CMK (cell line): ENCODE results near the gene SFI1.
A peak's percentile ranks its signal among the peaks of the same experiment; 100 is the strongest.
"Not testable (repeated sequence)": the region's sequence is repeated elsewhere in the genome, so short reads cannot be mapped to it uniquely, and the experiment has no call there.

ENCODE experiments used
- DNase-seq: peaks from one replicate; pipeline ENCODE4 v3.0.0-alpha.2; 2010; ENCODE audit warnings: low read depth

SFI1 gene

DNA sequence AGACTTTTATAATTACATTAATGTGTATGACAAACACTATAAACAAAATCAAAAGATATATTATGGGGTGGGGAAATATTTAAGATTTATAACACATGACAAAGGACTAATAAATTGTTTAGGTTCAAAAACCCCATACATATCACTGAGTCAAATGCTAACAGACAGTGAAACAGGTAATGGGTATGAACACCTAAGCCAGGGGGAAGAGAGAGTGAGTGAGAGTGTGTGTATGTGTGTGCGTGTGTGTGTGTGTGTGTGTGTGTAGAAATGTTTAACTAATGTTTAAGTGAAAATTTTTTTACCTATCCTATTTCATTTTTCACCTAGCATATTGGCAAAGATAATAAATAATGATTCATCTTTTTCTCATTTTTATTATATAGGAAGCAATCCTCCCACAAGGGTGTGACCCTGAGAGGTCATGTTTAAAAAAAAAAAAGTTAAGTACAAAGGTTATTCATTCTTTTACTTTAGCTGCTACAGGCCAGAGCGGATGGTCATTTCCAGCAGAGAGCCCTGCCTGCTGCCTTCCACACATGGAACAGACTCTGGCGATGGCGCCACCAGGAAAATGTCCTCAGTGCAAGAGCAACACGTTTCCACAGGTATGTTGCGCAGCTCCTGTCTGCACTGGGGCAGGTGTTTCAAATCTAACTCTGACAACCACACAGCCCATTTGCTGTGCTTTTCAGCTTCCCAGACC lies 92.8 kb downstream of the SFI1 start:
- no peak for DNase-seq

DNA sequence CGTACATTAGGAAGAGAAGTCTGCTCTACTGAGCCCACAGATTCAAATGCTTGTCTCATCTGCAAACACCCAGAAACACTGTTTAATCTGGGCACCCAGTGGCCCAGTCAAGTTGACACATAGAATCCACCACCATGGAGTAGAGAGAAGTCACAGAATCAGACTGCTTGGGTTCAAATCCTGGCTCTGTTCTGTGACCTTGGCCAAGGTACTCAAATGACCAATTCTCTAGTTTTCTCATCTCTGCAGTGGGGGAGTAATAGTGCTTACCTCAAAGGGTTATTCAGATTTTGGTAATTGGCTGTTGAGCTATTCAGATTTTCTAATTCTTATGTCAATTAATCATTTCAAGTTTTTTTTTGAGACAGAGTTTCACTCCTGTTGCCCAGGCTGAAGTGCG lies 93.8 kb downstream of the SFI1 start:
- DNase-seq = not testable (repeated sequence)

DNA sequence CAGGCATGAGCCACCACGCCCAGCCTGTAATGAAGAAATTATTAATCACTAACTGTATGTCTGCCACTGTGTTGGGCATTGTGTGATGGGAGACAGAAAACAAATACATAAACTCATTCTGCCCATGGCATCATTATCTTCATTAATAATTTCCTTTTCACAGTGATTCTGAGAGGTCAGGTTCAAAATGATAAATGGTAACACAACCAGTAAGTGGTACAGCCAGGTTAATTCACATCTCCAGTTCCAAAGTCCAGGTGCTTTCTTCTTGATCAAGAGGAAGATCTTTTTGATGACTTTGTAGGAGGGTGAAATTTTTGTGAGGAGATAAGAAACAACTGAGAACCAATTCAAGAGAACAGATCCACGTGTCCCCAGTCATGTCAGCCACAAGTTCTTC lies 98.9 kb downstream of the SFI1 start:
- no peak for DNase-seq

DNA sequence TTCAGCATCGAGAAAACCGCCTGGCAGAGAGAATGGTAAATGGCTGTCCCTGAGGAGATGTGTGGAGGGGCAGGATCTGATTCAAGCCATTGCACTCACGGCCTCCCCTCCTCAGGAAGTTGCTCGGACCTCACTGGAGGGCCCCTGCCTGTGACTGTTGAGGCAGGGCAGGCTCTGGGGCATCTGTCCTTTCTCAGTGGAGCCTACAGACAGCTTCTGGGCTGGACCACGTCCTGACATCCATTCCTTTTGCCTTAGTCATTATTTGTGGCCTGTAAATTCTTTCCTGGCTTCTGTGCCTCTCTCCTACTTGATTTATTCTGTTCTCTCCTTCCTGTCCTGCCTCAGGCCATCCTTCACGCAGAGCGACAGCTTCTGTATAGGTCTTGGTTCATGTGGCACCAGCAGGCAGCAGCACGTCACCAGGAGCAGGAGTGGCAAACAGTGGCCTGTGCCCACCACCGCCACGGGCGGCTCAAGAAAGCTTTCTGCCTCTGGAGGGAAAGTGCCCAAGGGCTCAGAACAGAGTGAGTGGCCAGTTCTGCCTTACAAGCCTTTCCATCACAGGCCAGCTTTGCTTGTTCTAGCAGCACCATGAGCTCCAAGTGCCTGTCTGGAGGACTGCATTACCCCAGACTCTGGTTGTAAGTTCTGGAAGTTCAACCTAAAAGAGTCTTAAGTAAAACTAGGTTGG lies 106.1 kb downstream of the SFI1 start:
- DNase-seq = no peak

GRCh38 chr22:31603081-31603525 lies 106.8 kb downstream of the SFI1 start:
- peak; percentile 57 for DNase-seq

- DNase-seq = no peak
Measured at GRCh38 chr22:31603574-31603973, 107.2 kb downstream of the SFI1 start.

DNA sequence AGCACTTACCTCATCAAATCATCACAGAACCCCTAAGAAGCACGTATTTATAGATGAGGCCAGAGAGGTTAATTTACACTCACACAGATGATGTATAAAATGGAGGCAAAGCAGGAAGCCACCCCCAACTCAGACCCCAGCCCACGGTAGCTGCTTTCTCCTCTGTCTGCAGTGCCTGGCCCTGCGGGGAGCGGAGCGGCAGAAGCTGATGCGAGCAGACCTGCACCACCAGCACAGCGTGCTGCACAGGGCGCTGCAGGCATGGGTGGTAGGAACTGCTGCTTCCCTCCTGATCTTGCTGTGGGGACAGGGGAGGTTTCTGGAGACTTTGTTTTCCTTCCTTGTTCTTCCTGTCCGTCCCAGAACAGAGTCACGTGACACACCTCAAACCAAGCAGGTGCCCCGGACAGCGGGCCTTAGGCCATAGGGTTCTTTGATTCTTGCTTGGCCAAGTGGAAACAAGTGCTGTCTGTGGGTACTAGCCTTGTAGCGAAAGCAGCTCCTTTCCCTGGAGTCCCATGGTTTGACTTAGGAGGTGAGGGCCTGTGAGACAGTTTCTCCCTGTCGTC lies 107.9 kb downstream of the SFI1 start:
- no peak for DNase-seq

GRCh38 chr22:31604746-31605705 lies 108.7 kb downstream of the SFI1 start:
- no peak for DNase-seq

DNA sequence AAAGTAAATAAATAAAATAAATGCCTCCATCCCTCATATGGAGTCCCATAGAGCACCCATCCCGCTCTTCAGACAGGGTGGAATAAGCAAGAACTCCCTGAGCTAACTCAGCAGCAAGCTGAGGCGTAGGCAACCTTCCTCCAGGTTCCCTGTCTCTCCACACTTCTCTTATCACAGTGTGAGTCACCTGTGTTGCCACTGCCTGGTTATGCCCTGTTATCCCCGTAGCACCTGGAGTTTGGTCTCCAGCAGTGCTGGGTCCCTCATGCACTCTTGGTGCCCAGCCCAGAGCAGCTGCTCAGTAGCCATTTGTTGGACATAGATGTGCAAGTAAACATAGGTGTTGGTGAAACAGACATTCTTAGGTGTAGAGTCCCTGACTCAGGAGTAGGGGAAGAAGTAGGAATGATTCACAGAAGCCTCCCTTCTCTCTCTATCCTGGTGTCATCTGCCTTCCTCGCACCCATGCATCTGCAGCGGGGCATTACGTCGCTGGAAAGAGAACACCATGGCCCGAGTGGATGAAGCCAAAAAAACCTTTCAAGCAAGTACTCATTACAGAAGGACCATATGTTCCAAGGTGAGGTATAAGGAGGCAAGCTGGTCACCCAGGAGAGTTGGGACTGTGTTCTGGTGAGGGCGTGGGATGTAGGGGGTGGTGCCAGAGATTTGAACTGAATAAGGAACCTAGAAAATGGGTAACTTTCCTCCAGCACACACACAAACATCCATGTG lies 109.7 kb downstream of the SFI1 start:
- DNase-seq = no peak

- no peak for DNase-seq
Measured at GRCh38 chr22:31607696-31608095, 111.4 kb downstream of the SFI1 start.

- no peak for DNase-seq
Measured at GRCh38 chr22:31609716-31610115, 113.4 kb downstream of the SFI1 start.

DNA sequence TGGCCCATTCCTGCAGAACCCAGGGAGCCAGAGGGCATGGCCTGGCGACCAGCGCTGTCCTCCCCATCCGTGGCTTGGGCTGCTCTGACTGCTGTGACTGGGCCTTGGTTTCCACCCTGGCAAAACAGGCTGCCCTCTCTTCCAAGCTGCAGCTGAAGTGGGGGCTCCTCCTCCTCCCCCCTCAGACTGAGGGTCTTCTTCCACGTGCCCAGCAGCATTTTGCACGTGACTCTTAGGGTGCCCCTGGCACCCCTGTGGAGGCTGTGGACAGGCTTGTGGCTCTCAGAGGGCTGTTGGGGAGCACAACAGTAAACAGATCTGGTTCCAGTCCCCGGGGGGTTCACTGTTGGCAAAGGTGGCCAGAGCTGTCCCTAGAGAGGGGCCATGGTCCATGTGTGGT lies 114.3 kb downstream of the SFI1 start:
- no peak for DNase-seq

DNA sequence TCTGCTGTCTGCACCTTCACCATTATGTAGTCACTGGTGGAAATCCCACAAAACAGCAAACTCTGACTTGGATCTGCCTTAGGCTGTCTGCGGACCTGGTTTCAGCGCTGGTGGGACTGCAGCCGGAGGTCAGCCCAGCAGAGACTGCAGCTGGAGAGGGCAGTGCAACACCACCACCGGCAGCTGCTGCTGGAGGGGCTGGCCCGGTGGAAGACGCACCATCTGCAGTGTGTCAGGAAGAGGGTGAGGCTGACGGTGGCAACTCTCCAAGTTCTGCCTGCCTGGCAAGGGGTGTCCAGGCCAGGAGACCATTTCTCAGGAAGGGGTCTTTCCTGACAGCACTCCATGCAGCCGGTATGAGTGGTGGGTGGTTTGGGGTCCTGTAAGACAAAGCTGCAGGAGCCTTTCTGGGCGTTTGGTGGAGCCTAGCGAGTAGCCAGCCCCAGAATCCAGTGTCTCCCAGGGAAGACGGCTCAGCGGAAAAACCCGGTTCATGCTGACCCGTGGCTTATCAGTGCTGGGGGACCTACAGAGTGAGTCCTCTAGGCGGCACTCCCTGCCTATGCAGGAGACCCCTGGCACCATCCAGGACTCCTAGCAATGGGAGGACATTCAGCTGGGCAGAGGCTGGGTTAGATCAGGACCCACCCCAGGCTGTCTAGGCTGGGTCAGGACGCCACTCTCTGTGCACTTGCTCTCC lies 114.9 kb downstream of the SFI1 start:
- DNase-seq = no peak

GRCh38 chr22:31612891-31613285 lies 116.6 kb downstream of the SFI1 start:
- no peak for DNase-seq

DNA sequence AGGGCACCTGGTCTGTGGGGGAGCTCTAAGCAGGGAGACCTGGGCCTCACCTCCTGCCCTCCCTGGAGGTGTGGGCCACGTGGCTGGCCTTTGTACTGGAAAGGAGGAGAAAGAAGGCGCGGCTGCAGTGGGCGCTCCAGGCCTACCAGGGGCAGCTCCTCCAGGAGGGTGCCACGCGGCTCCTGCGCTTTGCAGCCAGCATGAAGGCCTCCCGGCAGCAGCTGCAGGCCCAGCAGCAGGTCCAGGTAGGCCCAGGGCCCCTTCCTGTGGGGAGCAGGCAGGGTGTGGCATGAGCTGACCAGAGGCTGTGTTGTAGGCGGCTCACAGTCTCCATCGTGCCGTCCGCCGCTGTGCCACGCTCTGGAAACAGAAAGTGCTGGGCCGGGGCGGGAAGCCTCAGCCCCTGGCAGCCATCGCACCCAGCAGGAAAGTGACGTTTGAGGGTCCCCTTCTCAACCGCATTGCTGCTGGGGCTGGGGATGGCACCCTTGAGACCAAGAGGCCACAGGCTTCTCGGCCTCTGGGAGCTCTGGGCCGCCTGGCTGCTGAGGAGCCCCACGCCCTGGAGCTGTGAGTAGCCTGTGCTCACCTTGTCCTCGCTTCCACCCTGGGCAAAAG lies 117.1 kb downstream of the SFI1 start:
- DNase-seq = no peak

- no peak for DNase-seq
Measured at GRCh38 chr22:31613904-31614296, 117.6 kb downstream of the SFI1 start.

DNA sequence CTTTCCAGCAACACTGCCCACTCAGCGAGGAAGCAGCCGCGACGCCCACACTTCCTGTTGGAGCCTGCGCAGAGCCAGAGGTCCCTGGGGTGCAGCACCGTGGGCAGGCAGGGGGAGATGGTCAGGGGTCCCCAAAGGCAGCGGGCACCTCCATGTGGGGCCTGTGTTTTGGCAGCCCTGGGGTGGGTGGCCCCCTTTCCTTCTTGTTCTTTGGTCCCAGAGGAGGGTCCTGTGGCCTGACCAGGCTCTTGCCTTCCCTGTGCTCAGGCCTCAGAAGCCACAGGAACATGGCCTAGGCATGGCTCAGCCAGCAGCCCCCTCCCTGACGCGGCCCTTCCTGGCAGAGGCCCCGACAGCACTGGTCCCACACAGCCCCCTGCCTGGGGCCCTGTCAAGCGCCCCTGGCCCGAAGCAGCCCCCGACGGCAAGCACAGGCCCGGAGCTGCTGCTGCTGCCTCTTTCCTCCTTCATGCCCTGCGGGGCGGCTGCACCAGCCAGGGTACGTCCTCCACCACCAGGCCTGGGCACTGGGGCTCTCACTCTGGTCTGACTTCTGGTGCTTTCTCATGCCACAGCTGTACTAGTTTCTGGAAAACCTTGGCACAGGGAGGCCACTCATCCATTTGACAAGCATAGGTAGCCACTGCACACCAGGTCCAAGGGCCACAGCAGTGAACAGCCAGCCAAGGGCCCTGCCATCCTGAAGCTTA lies 118.6 kb downstream of the SFI1 start:
- DNase-seq = no peak

- no peak for DNase-seq
Measured at GRCh38 chr22:31615491-31615860, 119.1 kb downstream of the SFI1 start.

DNA sequence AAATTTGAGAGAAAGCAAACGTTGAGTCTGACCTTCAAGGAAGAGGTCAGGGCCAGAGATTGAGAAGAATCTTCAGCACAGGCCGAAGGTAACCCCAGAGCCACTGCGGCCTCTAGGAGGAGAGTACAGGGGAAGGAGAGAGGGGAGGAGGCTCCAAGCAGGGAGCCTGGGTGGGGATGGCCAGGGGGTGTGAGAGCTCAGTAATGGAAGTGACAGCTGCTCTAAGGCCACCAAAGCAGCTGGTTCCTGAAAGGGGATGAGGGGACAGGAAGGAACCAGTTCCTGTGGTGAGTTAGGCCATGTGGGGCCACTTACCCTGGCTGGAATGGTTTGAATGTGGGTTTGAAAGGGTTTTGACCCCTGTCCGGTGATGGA lies 119.6 kb downstream of the SFI1 start:
- DNase-seq = no peak
